ENCODE data around the gene CRIP3.

Gene CRIP3

DNA sequence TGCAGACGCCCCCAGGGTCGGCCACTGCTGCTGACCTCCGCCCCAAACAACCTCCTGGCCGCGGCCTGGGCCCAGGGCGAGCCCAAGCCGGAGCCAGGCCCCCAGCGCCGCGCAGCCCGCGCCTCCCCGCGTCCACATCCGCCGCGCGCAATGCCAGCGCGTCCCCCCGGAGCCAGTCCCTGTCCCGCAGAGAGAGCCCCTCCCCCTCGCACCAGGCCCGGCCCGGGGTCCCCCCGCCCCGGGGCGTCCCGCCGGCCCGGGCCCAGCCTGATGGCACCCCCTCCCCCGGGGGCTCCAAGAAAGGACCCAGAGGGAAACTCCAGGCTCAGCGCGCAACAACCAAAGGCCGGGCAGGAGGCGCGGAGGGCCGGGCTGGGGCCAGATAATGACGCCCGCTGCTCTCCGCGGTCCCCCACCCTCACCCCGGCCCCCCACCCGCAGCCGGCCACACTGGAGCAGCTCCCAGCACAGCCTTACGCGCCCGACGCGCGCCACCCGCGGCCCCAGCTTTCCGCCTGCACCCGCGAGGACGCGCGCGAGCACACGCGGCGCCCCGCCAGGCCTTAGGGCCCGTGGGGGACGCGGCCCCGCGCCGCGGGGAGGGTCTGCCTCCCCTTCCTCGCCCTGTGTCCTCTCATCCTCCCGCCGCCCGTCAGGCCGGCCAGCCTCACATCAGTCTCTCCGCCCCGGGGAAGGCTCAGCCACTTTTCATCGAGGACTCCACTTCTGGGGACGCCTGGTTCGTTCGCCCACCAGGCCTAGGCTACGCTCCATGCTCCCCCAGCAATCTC lies 23.4 kb downstream of the CRIP3 start:
- H3K4me3 ChIP-seq (ENCODE audit: low read depth, low read length), result no peak overlapping the region
- no peaks in the 10 kb centered on the region for H3K36me3 ChIP-seq (ENCODE audit: control insufficient read depth in 2 of 2, insufficient read depth in 1 of 2, low read length in 2 of 2)
- no peak overlapping the region for H3K27ac ChIP-seq (ENCODE audit: extremely low read depth, low read depth, low read length)
- CTCF ChIA-PET, result no interaction called here
- TF ChIP-seq, protein P1, sequence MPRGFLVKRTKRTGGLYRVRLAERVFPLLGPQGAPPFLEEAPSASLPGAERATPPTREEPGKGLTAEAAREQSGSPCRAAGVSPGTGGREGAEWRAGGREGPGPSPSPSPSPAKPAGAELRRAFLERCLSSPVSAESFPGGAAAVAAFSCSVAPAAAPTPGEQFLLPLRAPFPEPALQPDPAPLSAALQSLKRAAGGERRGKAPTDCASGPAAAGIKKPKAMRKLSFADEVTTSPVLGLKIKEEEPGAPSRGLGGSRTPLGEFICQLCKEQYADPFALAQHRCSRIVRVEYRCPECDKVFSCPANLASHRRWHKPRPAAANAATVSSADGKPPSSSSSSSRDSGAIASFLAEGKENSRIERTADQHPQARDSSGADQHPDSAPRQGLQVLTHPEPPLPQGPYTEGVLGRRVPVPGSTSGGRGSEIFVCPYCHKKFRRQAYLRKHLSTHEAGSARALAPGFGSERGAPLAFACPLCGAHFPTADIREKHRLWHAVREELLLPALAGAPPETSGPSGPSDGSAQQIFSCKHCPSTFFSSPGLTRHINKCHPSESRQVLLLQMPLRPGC (tag by site-specific recombination; IDR thresholded peaks at IDR 0.05), result no peak
- TF ChIP-seq REPIN1 (tag by site-specific recombination; IDR thresholded peaks at IDR 0.05; ENCODE audit: low read depth) (no peak), ZNF214 (tag by site-specific recombination; IDR thresholded peaks at IDR 0.05; ENCODE audit: borderline replicate concordance) (no peak), ZNF658 (tag by site-specific recombination; IDR thresholded peaks at IDR 0.05) (no peak), ZNF266 (tag by site-specific recombination; IDR thresholded peaks at IDR 0.05; ENCODE audit: low read depth) (no peak), ZNF610 (tag by site-specific recombination; IDR thresholded peaks at IDR 0.05; ENCODE audit: borderline replicate concordance) (no peak), ZBTB1 (tag by site-specific recombination; IDR thresholded peaks at IDR 0.05) (no peak), ZNF629 (tag by site-specific recombination; IDR thresholded peaks at IDR 0.05) (no peak)
- TF ChIP-seq, protein P2, sequence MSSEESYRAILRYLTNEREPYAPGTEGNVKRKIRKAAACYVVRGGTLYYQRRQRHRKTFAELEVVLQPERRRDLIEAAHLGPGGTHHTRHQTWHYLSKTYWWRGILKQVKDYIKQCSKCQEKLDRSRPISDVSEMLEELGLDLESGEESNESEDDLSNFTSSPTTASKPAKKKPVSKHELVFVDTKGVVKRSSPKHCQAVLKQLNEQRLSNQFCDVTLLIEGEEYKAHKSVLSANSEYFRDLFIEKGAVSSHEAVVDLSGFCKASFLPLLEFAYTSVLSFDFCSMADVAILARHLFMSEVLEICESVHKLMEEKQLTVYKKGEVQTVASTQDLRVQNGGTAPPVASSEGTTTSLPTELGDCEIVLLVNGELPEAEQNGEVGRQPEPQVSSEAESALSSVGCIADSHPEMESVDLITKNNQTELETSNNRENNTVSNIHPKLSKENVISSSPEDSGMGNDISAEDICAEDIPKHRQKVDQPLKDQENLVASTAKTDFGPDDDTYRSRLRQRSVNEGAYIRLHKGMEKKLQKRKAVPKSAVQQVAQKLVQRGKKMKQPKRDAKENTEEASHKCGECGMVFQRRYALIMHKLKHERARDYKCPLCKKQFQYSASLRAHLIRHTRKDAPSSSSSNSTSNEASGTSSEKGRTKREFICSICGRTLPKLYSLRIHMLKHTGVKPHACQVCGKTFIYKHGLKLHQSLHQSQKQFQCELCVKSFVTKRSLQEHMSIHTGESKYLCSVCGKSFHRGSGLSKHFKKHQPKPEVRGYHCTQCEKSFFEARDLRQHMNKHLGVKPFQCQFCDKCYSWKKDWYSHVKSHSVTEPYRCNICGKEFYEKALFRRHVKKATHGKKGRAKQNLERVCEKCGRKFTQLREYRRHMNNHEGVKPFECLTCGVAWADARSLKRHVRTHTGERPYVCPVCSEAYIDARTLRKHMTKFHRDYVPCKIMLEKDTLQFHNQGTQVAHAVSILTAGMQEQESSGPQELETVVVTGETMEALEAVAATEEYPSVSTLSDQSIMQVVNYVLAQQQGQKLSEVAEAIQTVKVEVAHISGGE (tag by site-specific recombination; conservative IDR thresholded peaks at IDR 0.05; ENCODE audit: low read depth), result no peak
- TF ChIP-seq, protein P3, sequence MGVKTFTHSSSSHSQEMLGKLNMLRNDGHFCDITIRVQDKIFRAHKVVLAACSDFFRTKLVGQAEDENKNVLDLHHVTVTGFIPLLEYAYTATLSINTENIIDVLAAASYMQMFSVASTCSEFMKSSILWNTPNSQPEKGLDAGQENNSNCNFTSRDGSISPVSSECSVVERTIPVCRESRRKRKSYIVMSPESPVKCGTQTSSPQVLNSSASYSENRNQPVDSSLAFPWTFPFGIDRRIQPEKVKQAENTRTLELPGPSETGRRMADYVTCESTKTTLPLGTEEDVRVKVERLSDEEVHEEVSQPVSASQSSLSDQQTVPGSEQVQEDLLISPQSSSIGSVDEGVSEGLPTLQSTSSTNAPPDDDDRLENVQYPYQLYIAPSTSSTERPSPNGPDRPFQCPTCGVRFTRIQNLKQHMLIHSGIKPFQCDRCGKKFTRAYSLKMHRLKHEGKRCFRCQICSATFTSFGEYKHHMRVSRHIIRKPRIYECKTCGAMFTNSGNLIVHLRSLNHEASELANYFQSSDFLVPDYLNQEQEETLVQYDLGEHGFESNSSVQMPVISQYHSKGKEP (tag by site-specific recombination; IDR thresholded peaks at IDR 0.05), result no peak
- TF ChIP-seq, protein P4, sequence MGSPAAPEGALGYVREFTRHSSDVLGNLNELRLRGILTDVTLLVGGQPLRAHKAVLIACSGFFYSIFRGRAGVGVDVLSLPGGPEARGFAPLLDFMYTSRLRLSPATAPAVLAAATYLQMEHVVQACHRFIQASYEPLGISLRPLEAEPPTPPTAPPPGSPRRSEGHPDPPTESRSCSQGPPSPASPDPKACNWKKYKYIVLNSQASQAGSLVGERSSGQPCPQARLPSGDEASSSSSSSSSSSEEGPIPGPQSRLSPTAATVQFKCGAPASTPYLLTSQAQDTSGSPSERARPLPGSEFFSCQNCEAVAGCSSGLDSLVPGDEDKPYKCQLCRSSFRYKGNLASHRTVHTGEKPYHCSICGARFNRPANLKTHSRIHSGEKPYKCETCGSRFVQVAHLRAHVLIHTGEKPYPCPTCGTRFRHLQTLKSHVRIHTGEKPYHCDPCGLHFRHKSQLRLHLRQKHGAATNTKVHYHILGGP (tag by site-specific recombination; IDR thresholded peaks at IDR 0.05), result no peak
- POLR2A ChIA-PET, result no interaction called here
- no peaks in the 10 kb centered on the region for H3K9me3 ChIP-seq (ENCODE audit: control insufficient read depth, insufficient read depth, low read depth, low read length)
- H3K4me1 ChIP-seq (ENCODE audit: control insufficient read depth, insufficient read depth, low read length), result no peaks in the 10 kb centered on the region

DNA sequence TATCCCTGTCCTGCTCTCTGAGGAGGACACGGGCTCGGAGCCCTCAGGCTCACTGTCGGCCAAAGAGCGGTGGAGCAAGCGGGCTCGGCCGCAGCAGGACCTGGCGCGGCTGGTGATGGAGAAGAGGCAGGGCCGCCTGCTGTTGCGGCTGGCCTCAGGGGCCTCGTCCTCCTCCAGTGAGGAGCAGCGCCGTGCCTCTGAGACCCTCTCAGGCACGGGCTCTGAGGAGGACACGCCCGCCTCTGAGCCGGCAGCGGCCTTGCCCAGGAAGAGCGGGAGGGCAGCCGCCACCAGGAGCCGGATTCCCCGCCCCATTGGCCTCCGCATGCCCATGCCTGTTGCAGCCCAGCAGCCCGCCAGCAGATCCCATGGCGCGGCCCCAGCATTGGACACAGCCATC lies 24.7 kb downstream of the CRIP3 start:
- CTCF ChIA-PET, result no interaction called here
- H3K4me1 ChIP-seq (ENCODE audit: control insufficient read depth, insufficient read depth, low read length), result no peaks in the 10 kb centered on the region
- no peak overlapping the region for H3K27ac ChIP-seq (ENCODE audit: extremely low read depth, low read depth, low read length)

DNA sequence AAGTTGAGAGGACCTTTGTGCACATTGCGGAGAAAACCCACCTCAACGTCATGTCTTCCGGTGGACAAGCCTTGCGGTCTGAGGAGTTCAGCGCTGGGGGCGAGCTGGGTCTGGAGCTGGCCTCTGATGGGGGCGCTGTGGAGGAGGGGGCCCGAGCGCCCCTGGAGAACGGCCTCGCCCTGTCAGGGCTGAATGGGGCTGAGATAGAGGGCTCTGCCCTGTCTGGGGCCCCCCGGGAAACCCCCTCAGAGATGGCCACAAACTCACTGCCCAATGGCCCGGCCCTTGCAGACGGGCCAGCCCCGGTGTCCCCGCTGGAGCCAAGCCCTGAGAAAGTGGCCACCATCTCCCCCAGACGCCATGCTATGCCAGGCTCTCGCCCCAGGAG lies 25.1 kb downstream of the CRIP3 start:
- H3K9me3 ChIP-seq (ENCODE audit: control insufficient read depth, insufficient read depth, low read depth, low read length), result no peaks in the 10 kb centered on the region
- no peak overlapping the region for H3K27ac ChIP-seq (ENCODE audit: extremely low read depth, low read depth, low read length)
- CTCF ChIA-PET, result no interaction called here
- H3K4me3 ChIP-seq (ENCODE audit: low read depth, low read length), result no peak overlapping the region
- no peaks in the 10 kb centered on the region for H3K36me3 ChIP-seq (ENCODE audit: control insufficient read depth in 2 of 2, insufficient read depth in 1 of 2, low read length in 2 of 2)
- POLR2A ChIA-PET, result no interaction called here
- TF ChIP-seq ZNF223 (tag by site-specific recombination; IDR thresholded peaks at IDR 0.05), result no peak
- no peak for TF ChIP-seq RBAK (tag by site-specific recombination; IDR thresholded peaks at IDR 0.05)
- TF ChIP-seq, protein P5, sequence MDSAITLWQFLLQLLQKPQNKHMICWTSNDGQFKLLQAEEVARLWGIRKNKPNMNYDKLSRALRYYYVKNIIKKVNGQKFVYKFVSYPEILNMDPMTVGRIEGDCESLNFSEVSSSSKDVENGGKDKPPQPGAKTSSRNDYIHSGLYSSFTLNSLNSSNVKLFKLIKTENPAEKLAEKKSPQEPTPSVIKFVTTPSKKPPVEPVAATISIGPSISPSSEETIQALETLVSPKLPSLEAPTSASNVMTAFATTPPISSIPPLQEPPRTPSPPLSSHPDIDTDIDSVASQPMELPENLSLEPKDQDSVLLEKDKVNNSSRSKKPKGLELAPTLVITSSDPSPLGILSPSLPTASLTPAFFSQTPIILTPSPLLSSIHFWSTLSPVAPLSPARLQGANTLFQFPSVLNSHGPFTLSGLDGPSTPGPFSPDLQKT (IDR thresholded peaks at IDR 0.05; ENCODE audit: borderline replicate concordance, low read depth, low read length), result no peak
- no peak for TF ChIP-seq ZNF169 (tag by site-specific recombination; IDR thresholded peaks at IDR 0.05)
- H3K4me1 ChIP-seq (ENCODE audit: control insufficient read depth, insufficient read depth, low read length), result no peaks in the 10 kb centered on the region

More for the DNA sequence above, 24.7 kb downstream of the CRIP3 start:
- TF ChIP-seq SCRT2 (tag by site-specific recombination; IDR thresholded peaks at IDR 0.05) (0 out of 2 replicates have a peak, but pooled peaks have one; percentile 10), ZNF664 (tag by site-specific recombination; IDR thresholded peaks at IDR 0.05) (no peak)
- POLR2A ChIA-PET, result no interaction called here
- H3K4me3 ChIP-seq (ENCODE audit: low read depth, low read length), result no peak overlapping the region
- H3K9me3 ChIP-seq (ENCODE audit: control insufficient read depth, insufficient read depth, low read depth, low read length), result no peaks in the 10 kb centered on the region
- H3K36me3 ChIP-seq (ENCODE audit: control insufficient read depth in 2 of 2, insufficient read depth in 1 of 2, low read length in 2 of 2), result no peaks in the 10 kb centered on the region
